ENCODE results near the gene MAMSTR. TPM values are rescaled to one million over a fixed set of nuclear protein-coding genes. Genes with fewer than 3 reads are reported as not detected.
A peak's percentile ranks its signal among the peaks of the same experiment; 100 is the strongest.
"Not testable (repeated sequence)": the region's sequence is repeated elsewhere in the genome, so short reads cannot be mapped to it uniquely, and the experiment has no call there.

The MAMSTR gene
- total RNA-seq, 1 donor from 2014 or later, result 2.1 TPM

GRCh38 chr19:48720251-48720612, 707 bp upstream of the MAMSTR start:
- DNase-seq (ENCODE audit: low spot score, unreplicated experiment), result no peak
- Mint-ChIP-seq H3K4me3 (ENCODE audit: low read depth) (peak overlapping the region; percentile 95), H3K4me1 (ENCODE audit: low read depth) (peaks cover 12% of the 10 kb centered on the region), H3K9me3 (ENCODE audit: low read depth) (no peaks in the 10 kb centered on the region), H3K27me3 (no peaks in the 10 kb centered on the region), H3K36me3 (ENCODE audit: insufficient read depth) (no peaks in the 10 kb centered on the region), H3K27ac (peak overlapping the region; percentile 37)
- TF ChIP-seq CTCF (IDR thresholded peaks at IDR 0.05; ENCODE audit: unreplicated experiment), result no peak

GRCh38 chr19:48718711-48719231, 754 bp downstream of the MAMSTR start:
- H3K4me3 Mint-ChIP-seq (ENCODE audit: low read depth), result no peak overlapping the region
- peak overlapping the region; percentile 65 for H3K27ac Mint-ChIP-seq
- no peaks in the 10 kb centered on the region for H3K36me3 Mint-ChIP-seq (ENCODE audit: insufficient read depth)
- H3K4me1 Mint-ChIP-seq (ENCODE audit: low read depth), result peaks cover 18% of the 10 kb centered on the region
- no peaks in the 10 kb centered on the region for H3K27me3 Mint-ChIP-seq
- TF ChIP-seq CTCF (IDR thresholded peaks at IDR 0.05; ENCODE audit: unreplicated experiment), result no peak
- no peak for DNase-seq (ENCODE audit: low spot score, unreplicated experiment)
- H3K9me3 Mint-ChIP-seq (ENCODE audit: low read depth), result no peaks in the 10 kb centered on the region

- not testable (repeated sequence) for H3K4me3 Mint-ChIP-seq (ENCODE audit: low read depth); H3K27me3 Mint-ChIP-seq; H3K9me3 Mint-ChIP-seq (ENCODE audit: low read depth); H3K27ac Mint-ChIP-seq; DNase-seq (ENCODE audit: low spot score, unreplicated experiment); H3K36me3 Mint-ChIP-seq (ENCODE audit: insufficient read depth)
- H3K4me1 Mint-ChIP-seq (ENCODE audit: low read depth), result peaks cover 18% of the 10 kb centered on the region
These were observed 1.4 kb downstream of the MAMSTR start for GRCh38 chr19:48718106-48718505.

GRCh38 chr19:48716562-48717291, 2.8 kb downstream of the MAMSTR start:
- Mint-ChIP-seq H3K4me3 (ENCODE audit: low read depth) (peak overlapping the region; percentile 11), H3K27ac (no peak overlapping the region), H3K27me3 (no peaks in the 10 kb centered on the region), H3K4me1 (ENCODE audit: low read depth) (peaks cover 18% of the 10 kb centered on the region), H3K36me3 (ENCODE audit: insufficient read depth) (no peaks in the 10 kb centered on the region), H3K9me3 (ENCODE audit: low read depth) (no peaks in the 10 kb centered on the region)
- no peak for DNase-seq (ENCODE audit: low spot score, unreplicated experiment)
- TF ChIP-seq CTCF (IDR thresholded peaks at IDR 0.05; ENCODE audit: unreplicated experiment), result no peak

- Mint-ChIP-seq H3K4me3 (ENCODE audit: low read depth) (no peak overlapping the region), H3K4me1 (ENCODE audit: low read depth) (peaks cover 18% of the 10 kb centered on the region), H3K27me3 (no peaks in the 10 kb centered on the region), H3K9me3 (ENCODE audit: low read depth) (no peaks in the 10 kb centered on the region), H3K27ac (no peak overlapping the region), H3K36me3 (ENCODE audit: insufficient read depth) (peaks cover 2% of the 10 kb centered on the region)
- no peak for DNase-seq (ENCODE audit: low spot score, unreplicated experiment)
- no peak for TF ChIP-seq CTCF (IDR thresholded peaks at IDR 0.05; ENCODE audit: unreplicated experiment)
These were observed 3.8 kb downstream of the MAMSTR start for GRCh38 chr19:48715681-48716171.
